GM21576 (cell line): ENCODE results near the gene THSD4.
"Not testable (repeated sequence)": the region's sequence is repeated elsewhere in the genome, so short reads cannot be mapped to it uniquely, and the experiment has no call there.

ENCODE experiments used
- ATAC-seq: cut with Tn5 transposase; IDR thresholded peaks from one replicate; pipeline ENCODE4 v1.9.1; 2021; ENCODE audit warnings: mild to moderate bottlenecking, moderate library complexity; ENCODE audit not compliant: unreplicated experiment

THSD4 gene

DNA sequence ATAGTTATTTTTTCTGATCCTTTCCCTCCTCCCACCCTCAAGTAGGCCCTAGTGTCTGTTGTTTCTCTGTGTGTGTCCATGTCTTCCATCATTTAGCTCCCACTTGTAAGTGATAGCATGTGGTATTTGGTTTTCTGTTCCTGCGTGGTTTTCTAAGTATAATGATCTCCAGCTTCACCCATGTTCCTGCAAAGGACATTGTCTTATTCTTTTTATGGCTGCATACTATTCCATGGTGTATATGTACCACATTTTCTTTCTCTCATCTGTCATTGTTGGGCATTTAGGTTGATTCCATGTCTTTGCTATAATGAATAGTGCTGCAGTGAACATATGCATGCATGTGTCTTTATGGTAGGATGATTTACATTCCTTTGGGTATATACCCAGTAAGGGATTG lies 549.4 kb downstream of the THSD4 start:
- no peak for ATAC-seq

DNA sequence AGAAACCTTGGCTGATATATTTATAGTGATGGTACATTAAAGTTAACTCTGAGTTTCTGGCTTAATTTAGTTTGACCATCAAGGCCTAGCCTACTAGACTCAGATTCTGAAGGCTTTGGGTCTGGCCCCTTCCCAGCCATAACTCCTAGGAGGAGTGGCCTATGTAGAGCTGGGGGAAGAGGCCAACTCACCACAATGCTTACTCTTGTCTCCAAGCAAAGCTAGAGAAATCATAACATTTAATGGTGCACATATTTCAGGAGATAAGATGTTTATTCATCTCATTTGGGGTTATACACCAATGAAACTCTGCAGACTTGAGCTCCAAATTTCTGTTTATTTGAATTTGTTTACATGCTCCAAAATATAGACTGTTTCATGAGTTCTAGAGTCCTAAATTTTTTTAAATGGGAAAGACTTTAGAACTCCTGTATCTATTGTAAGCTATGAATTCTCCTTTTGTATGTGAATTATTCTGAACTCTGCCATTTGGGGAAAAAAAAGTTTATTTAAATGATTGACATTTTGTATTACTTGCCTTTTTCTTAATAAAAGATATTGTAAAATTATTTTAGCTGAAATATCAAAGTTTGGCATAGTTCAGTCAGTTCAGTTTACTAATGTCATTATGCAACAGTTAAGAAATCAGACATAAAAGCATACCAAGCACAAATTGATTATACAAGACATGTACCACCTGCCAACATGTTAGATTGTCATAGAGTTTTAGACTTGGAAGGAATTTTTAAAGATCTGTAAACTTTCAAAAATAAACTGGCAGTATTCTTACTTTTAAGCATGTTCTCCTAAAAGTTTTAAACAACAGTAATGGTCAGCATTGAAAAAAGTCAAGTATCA lies 551.7 kb downstream of the THSD4 start:
- no peak for ATAC-seq

DNA sequence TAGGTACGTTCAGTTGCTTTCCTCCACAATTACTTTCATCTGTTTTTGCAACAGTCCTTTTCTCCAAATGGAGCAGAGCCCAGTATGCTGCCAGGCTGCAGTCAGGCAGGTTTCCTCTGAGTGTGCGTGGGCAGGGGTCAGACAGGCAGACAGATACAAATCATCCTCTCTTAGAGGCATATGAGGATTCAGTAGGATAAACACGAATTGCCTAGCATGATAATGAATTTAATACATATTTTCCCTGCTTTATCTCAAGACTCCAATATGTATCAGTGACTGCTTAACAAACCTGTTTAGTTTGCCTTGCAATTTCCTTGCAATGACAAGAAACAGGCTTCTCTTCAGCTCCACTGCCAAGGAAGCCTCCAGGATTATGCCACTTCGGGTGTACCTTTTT lies 554.4 kb downstream of the THSD4 start:
- no peak for ATAC-seq

DNA sequence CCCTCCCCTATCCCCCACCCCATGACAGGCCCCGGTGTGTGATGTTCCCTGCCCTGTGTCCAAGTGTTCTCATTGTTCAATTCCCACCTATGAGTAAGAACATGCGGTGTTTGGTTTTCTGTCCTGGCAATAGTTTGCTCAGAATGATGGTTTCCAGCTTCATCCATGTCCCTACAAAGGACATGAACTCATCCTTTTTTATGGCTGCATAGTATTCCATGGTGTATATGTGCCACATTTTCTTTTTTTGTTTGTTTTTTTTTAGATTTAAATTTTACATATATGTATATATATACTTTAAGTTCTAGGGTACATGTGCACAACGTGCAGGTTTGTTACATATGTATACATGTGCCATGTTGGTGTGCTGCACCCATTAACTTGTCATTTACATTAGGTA lies 555.0 kb downstream of the THSD4 start:
- not testable (repeated sequence) for ATAC-seq

DNA sequence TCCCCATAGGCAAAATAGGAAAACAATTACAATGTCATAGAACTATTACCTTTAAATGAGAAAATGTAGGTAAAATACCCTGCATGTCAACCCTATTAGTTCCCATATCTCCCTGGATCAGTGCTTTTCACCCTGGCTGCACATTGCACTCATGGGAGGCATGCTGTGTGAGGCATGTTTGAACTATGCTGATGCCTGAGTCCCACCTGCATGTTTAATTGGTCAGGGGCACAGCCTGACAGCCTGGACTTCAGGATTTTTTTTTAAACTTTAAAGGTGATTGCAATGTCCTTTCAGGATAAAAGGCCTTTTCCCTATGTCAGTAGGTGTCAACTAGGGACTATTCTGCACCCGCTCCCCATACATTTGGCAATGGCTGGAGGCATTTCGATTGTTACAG lies 559.1 kb downstream of the THSD4 start:
- ATAC-seq, result no peak

DNA sequence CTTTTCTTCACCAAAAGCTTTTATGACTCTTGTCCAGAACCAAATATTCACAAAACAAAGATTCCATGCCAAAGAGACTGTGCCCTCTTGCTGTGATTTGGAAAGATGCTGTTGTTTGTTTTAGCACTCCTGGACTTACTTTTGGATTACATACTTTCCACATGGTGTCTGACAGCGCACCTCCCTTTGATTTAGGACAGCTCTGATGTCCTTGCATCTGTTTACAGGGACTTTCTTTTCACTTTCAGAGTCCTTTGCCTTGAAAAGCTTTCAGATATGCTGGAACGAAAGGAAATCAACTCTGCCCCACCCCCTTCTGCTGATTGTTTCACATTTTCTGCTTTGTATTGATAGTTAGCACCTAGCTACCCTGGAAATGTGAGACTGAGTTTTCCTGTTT lies 562.1 kb downstream of the THSD4 start:
- no peak for ATAC-seq

DNA sequence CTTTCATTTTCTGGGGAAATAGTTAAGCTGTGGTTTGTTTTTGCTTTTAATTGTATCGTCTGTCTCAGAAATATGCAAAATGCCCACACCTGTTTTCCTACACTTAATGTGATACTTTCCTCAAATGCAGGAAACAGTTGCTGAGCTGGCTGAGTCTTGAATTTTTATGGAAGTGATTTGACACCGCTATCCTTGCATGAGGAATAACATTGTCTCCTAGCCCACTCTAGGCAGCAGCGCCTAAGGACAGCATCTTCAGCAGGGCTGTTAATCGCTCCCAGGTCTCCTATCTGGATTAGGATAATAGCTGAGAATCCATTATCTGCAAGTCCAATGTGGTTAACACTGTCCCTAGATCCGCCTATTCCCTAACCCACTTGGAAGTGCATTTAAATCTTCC lies 562.5 kb downstream of the THSD4 start:
- ATAC-seq, result no peak

DNA sequence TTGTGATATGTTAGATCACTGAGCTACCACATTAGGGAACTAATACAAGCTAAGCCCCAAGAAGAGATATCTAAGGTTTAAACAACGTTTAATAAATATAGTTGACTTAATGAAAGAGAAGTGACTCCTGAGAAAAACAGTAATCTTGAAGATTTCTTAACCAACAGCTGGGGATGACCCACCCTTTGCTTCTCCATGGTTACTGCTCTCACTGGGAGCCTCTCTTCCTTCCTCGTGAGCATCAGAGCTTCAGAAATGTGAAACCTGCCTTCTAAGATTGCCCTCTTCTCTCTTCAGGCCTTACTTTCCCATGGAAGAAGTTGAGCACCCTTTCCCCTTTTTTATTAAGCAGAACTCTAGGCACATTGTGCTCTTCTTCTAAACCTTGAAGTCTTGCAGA lies 562.9 kb downstream of the THSD4 start:
- no peak for ATAC-seq

DNA sequence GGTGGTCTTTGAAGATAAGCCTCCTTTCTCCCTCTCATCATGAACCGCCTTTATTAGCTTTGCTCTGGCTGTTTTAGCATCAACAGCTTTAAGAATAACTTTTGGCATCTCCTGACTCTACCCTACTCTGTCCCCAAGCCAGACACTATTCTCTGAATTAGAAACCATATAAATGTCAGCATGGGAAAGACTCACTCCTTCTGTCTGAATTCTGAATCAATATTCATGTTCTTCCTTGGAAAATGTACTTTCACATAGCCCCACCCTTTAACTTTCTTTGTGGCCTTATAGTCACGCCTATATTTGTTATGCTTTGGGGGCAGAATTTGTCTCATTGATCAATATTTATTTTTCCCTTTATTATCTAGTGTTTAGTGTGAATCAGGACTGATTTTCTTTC lies 563.3 kb downstream of the THSD4 start:
- ATAC-seq, result no peak

DNA sequence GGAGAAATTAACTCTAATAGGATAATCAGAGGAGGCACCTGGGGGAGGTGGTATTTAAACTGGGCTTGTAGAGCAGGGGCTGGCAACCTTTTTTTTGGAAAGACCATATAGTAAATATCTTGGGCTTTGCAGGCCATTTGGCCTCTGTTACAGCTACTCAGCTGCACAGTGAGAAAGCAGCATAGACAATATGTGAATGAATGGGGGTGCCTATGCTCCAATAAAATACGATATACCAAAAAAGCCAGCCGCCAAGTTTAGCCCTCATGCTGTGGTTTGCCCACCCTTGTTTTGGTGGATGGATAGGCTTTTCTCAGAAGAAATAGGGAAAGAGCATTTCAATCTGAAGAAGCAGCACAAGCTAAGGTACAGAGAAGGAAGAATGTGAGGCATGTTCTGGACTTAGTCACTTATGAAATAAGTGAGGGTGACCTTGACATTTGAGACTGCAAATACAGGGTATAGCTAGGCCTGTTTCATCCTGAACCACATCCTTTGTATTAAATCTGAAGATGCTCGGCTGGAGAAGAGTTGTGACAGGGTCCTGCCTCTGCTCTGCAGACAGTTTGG lies 564.0 kb downstream of the THSD4 start:
- no peak for ATAC-seq

DNA sequence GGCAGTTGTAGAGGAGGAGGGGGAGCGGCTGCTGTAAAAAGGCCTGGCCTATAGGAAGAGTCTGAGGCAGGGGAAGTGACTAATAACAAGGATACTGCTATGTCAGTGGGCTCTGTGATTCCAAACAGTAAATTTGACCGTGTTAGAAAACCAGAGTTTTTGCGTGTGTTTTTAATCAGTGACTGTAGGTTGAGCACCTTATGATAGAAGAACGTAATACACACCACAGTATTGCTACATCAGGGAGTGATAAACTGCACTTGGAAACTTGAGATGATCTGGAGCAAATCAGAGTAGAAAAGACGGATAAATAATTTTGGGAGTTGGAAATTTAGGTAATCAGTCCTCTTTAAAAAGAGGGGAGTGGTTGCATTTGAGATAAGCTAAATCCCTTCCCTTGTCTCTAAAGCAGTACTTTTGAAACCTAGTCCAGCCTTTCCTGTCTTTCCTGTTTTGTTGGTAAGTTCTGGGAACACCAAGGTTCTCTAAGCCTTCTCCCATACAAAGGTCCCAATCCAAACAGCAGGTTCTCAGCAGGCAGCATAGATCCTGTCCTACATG lies 564.6 kb downstream of the THSD4 start:
- ATAC-seq, result no peak

DNA sequence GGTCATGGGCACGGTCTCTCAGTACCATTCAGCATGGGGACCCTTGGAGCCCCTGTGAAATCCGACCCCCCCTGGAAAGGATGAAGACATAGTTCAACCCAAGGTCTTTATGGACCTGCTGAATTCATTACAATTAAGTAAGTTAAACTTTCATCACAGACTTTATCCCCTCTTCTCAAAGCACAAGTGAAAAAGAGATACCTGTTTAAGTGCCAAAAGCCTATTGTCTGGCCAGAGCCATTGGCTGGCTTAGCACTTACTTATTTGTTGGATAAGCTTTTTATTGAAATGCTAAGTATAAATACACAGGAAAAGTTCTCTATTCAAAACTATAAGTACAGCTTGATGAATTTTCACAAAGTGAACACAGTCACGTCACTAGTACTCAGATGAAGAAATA lies 566.7 kb downstream of the THSD4 start:
- ATAC-seq, result no peak

DNA sequence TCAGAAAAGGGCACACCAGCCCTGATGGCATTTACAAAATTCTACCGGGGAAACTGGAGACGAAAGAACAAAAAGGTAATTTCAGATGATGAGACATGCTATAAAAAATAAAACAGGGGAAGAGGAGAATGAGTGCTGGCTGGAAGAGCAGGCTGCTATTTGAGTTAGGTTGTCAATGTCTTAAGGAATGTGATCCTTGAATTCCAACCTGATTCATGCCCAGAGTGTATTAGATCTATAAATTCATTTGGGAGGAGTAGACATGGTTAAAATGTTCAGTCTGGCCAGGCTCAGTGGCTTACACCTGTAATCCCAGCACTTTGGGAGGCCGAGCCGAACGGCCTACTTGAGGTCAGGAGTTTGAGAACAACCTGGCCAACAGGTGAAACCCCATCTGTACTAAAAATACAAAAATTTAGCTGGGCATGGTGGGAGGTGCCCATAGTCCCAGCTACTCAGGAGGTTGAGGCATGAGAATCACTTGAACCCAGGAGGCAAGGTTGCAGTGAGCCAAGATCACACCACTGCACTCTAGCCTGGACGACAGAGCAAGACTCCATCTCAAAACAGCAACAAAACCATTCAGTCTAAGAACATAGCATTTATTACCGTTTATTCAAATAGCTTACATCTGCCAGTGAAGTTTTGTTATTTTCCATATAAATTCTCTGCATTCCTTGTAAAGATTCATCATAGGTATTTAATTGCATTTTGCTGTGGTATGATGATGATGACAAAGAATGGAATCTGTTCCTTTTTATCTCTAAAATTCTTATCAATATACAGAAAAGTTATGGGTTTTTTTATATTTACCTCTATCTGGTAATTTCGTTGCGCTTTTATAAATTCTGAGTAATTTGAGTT lies 568.4 kb downstream of the THSD4 start:
- no peak for ATAC-seq

DNA sequence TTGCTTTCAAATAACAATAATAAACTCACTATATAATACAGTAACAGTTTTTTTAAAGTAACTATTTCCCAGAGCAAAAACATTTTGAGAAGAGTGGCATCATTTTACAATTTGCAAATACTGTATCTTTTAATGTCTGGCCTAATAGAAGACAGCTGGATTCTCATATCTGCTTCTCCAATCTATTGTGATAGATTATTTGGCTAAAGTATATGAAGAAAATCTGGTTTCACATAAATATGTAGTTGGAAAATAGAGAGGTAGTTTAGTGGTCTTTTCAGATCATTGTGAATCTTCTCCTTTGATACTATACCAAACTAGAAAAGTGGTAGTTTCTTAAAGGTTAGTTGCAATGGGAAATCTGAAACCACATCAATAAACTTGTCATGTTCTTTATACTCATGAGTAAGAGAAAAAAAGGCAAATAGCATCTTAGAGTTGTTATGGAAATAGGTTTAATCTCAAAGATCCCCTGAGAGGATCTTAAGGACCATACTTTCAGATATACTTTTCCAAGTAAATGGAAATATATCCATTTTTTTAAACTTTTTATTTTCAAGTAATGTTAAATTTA lies 570.2 kb downstream of the THSD4 start:
- no peak for ATAC-seq

DNA sequence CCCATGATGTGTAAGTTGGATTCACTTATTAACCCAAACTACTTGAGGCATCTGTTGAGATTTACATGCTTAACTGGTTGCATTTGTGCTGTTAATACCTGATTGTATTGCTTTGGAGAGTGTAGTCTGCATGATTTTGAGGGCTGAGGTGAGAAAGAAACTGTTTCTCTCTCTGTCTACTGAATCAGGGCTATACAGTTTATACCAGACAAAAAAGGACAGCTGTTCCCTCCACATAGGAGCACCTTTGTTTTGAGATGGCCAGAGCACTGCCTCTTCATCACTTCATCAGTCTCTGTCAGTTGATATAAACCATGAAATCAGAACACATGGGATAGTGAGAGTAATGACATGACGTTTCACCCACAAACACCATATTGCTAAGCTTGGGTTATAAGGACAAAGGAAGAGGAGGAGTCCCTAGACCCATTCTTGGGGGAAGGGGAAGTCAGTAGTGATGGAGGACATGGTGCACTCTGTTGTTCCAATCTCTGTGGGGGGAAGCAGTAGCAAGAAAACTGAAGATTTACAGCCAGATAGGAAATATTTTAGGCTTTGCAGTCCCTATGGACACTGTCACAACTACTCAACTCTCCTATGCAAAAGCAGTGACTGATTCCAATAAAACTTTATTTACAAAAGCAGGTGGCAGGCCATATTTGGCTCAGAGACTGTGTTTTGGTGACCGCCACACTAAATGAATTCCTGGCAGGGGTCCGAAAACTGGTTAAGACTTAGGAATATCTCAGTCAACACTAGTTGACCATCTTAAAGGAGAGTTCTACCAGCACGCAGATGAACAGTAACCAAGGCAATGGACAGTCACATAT lies 571.2 kb downstream of the THSD4 start:
- ATAC-seq, result no peak

DNA sequence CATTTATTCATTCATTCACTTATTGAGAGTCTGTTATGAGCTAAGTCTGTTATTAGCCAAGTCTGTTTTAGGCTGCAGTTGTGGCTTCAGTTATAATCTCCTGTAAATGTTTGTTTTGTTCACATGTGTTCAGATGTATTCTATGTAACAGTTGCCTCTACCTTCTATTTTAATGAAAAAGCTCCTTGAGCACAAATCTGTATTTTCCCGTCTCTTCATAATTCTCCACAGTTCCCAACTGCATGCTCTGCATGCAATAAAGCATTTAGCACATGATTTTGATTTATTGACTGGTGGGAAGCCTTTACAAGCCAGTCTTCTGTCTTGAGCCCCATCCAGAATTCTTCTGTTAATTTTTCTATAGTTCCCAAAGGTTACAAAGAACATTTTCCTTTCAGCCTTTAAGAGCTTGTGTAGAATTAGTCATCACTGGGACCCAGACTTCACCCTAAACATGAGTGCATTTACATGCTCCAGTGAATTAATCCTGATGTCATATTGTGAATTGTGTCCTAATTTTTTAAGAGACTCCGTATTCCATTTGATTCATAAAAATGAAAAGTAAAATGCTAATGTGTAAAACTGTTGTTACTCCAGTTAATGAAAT lies 572.7 kb downstream of the THSD4 start:
- ATAC-seq, result no peak

DNA sequence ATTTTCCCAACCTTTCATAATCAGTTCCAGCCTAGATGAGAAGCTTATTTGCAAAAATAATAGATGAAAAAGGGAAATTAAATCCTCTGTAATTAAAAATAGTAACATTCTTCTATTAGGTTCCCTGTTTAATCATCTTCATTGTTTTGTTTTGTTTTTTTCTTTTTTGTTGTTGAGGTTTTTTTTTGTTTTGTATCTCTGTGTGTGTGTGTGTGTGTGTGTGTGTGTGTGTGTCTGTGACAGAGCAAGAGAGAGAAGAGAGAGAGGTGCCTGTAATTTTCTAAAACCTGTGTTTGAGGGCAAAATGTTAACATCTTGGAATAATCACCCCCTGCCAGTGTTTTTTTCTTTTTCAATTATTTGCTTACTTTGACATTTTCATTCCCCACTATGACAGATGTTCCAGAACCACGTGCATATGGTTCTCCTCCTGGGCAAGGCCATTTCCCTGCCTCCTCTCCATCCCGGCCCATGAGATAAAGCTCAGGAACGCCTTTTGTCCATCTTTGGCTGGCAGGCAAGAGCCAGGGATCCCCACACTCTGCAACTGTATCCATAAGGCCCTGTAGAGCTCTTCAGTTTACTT lies 573.3 kb downstream of the THSD4 start:
- ATAC-seq, result no peak

DNA sequence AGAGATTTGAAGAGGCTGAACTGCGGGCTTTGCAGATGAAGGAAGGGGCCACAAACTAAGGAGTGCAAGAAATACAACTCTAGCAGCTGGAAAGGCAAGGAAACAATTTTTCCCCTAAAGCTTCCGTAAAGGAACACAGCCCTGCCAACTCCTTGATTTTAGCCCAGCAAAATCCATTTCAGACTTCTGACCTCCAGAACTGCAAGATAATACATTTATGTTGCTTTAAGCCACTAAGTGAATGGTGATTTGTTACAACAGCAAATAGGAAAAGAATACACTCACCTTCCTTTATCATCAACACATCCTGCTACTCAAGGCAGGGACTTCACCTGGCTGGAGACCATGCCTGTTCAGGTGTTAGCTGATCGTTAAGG lies 575.8 kb downstream of the THSD4 start:
- ATAC-seq, result no peak
